ENCODE measurements around the gene DMD. TPM values are rescaled to one million over a fixed set of nuclear protein-coding genes. Genes with fewer than 3 reads are reported as not detected.

DMD gene
- polyA plus RNA-seq, 3 donors = 0.23 TPM; not detected in 2

DNA sequence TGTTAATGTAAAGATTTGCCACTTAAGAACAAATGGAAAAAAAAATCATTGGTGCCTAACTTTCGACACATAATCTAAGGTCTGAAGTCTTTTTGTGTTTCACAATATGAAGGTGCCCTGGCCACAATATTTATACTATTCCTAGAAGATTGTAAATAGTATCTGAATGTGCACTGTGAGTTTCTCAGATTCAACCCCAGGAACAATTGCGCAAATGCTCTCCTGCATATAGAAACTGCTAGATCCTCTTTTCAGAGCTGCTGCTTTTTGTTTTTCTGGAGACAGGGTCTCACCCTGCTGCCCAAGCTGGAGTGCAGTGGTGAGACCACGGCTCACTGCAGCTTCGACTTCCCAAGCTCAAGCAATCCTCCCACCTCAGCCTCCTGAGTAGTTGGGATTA lies 1659.4 kb downstream of the DMD start:
- intact Hi-C loops (cut with micrococcal nuclease) = no loop called here
- Histone ChIP-seq H3K4me2 (replicated peaks; ENCODE audit: extremely low read depth, low read length, poor library complexity, severe bottlenecking) (no peak overlapping the region), H3K9me3 (replicated peaks in 1 of 2; ENCODE audit: control insufficient read depth in 1 of 2, insufficient read depth in 1 of 2, low read length in 2 of 2) (no peaks in the 10 kb centered on the region), H3K4me3 (replicated peaks in 1 of 3; ENCODE audit: low read depth in 2 of 3, low read length in 3 of 3) (no peak overlapping the region), H2AFZ (ENCODE audit: insufficient read depth, low read depth, low read length, poor library complexity, severe bottlenecking) (no peak overlapping the region), H3K79me2 (ENCODE audit: insufficient read depth, low read length) (no peaks in the 10 kb centered on the region), H3K27me3 (ENCODE audit: control insufficient read depth in 2 of 2, insufficient read depth in 2 of 2, low read length in 2 of 2) (no peaks in the 10 kb centered on the region), H3K9ac (ENCODE audit: insufficient read depth, low read length, poor library complexity, severe bottlenecking) (no peak overlapping the region), H3K27ac (ENCODE audit: low read depth in 1 of 2, low read length in 2 of 2) (no peak overlapping the region), H3K4me1 (ENCODE audit: control insufficient read depth in 1 of 2, insufficient read depth in 2 of 2, low read length in 2 of 2) (no peaks in the 10 kb centered on the region), H4K20me1 (ENCODE audit: insufficient read depth, low read length) (no peaks in the 10 kb centered on the region), H3K36me3 (replicated peaks in 1 of 2; ENCODE audit: control insufficient read depth in 1 of 2, insufficient read depth in 2 of 2, low read length in 2 of 2) (no peaks in the 10 kb centered on the region)
- Mint-ChIP-seq H3K4me1 (no peaks in the 10 kb centered on the region), H3K4me3 (no peak overlapping the region), H3K27me3 (ENCODE audit: low read depth in 3 of 3) (peaks cover 0 to 2% (median 0%) of the 10 kb centered on the region in 3 donors), H3K27ac (no peak overlapping the region), H3K36me3 (no peaks in the 10 kb centered on the region), H3K9me3 (peaks cover 0 to under 1% (median 0%) of the 10 kb centered on the region in 7 donors)
- WGBS (ENCODE audit: insufficient coverage) = no CpG with 5 or more reads among the region's 4 CpGs
- TF ChIP-seq, protein P1, sequence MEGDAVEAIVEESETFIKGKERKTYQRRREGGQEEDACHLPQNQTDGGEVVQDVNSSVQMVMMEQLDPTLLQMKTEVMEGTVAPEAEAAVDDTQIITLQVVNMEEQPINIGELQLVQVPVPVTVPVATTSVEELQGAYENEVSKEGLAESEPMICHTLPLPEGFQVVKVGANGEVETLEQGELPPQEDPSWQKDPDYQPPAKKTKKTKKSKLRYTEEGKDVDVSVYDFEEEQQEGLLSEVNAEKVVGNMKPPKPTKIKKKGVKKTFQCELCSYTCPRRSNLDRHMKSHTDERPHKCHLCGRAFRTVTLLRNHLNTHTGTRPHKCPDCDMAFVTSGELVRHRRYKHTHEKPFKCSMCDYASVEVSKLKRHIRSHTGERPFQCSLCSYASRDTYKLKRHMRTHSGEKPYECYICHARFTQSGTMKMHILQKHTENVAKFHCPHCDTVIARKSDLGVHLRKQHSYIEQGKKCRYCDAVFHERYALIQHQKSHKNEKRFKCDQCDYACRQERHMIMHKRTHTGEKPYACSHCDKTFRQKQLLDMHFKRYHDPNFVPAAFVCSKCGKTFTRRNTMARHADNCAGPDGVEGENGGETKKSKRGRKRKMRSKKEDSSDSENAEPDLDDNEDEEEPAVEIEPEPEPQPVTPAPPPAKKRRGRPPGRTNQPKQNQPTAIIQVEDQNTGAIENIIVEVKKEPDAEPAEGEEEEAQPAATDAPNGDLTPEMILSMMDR (IDR thresholded peaks at IDR 0.05) = no peak
- DNase-seq = no peak

DNA sequence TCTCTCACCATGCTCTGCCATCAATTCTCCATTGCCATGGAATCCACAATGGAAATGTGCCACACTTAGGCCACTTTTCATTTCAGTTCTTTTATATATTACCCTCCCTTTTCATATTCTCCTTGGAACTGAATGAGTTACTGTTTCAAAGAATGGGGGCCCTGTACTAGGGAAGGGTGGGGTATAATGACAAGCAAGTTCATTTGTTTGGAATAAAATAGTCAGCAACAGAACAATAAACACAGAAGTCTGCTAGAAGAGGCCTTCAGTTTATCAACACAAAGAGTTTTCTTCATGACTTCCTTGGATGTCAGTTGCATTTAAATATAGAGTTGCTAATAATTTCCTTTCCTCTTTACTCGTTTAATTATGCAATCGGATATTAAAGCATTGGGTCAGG lies 1661.2 kb downstream of the DMD start:
- no peaks in the 10 kb centered on the region for H3K9me3 ChIP-seq (replicated peaks in 1 of 2; ENCODE audit: control insufficient read depth in 1 of 2, insufficient read depth in 1 of 2, low read length in 2 of 2)
- Mint-ChIP-seq H3K36me3 (no peaks in the 10 kb centered on the region), H3K27me3 (ENCODE audit: low read depth in 3 of 3) (peaks cover 0 to 2% (median 0%) of the 10 kb centered on the region in 3 donors), H3K4me1 (no peaks in the 10 kb centered on the region), H3K4me3 (no peak overlapping the region), H3K27ac (no peak overlapping the region), H3K9me3 (no peaks in the 10 kb centered on the region)
- H4K20me1 ChIP-seq (ENCODE audit: insufficient read depth, low read length) = no peaks in the 10 kb centered on the region
- H3K27ac ChIP-seq (ENCODE audit: low read depth in 1 of 2, low read length in 2 of 2) = no peak overlapping the region
- no peak overlapping the region for H2AFZ ChIP-seq (ENCODE audit: insufficient read depth, low read depth, low read length, poor library complexity, severe bottlenecking)
- no peak overlapping the region for H3K4me3 ChIP-seq (replicated peaks in 1 of 3; ENCODE audit: low read depth in 2 of 3, low read length in 3 of 3)
- no peaks in the 10 kb centered on the region for H3K4me1 ChIP-seq (ENCODE audit: control insufficient read depth in 1 of 2, insufficient read depth in 2 of 2, low read length in 2 of 2)
- no peaks in the 10 kb centered on the region for H3K36me3 ChIP-seq (replicated peaks in 1 of 2; ENCODE audit: control insufficient read depth in 1 of 2, insufficient read depth in 2 of 2, low read length in 2 of 2)
- no peak overlapping the region for H3K4me2 ChIP-seq (replicated peaks; ENCODE audit: extremely low read depth, low read length, poor library complexity, severe bottlenecking)
- H3K27me3 ChIP-seq (ENCODE audit: control insufficient read depth in 2 of 2, insufficient read depth in 2 of 2, low read length in 2 of 2) = no peaks in the 10 kb centered on the region
- WGBS (ENCODE audit: insufficient coverage) = no CpG with 5 or more reads among the region's 2 CpGs
- DNase-seq = no peak
- H3K79me2 ChIP-seq (ENCODE audit: insufficient read depth, low read length) = no peaks in the 10 kb centered on the region
- no peak overlapping the region for H3K9ac ChIP-seq (ENCODE audit: insufficient read depth, low read length, poor library complexity, severe bottlenecking)
- intact Hi-C loops (cut with micrococcal nuclease) = no loop called here
- TF ChIP-seq, protein P1 (IDR thresholded peaks at IDR 0.05) = no peak

Data from CD14-positive monocyte (primary cell).